HepG2 (cell line): ENCODE results near the gene DMXL1.

Experiments
- ZBTB8A ChIP-seq: sonication (generic); formaldehyde crosslinking; IDR thresholded peaks from 2 replicates; pipeline ENCODE4 v1.4.0; 2020; ENCODE audit warnings: mild to moderate bottlenecking, low read depth, missing genetic modification reagents, borderline replicate concordance
- ZNF776 ChIP-seq: sonication (generic); formaldehyde crosslinking; IDR thresholded peaks from 2 replicates; pipeline ENCODE4 v1.4.0; 2020; ENCODE audit warnings: mild to moderate bottlenecking, missing genetic modification reagents

GRCh38 chr5:119058979-119059529 is 11.8 kb upstream of the DMXL1 start:
- TF ChIP-seq ZNF776 (CRISPR knock-in tag) (no peak), ZBTB8A (CRISPR knock-in tag) (no peak)
